HG02571 (cell line): ENCODE results near the gene HTR1D.

Experiments used
- ATAC-seq: cut with Tn5 transposase; IDR thresholded peaks from one replicate; pipeline ENCODE4 v1.9.1; 2021; ENCODE audit warnings: mild to moderate bottlenecking, moderate library complexity; ENCODE audit not compliant: unreplicated experiment

Gene HTR1D

GRCh38 chr1:23156940-23157339, 60.4 kb downstream of the HTR1D start:
- no peak for ATAC-seq

GRCh38 chr1:23152966-23153684, 64.2 kb downstream of the HTR1D start:
- no peak for ATAC-seq

DNA sequence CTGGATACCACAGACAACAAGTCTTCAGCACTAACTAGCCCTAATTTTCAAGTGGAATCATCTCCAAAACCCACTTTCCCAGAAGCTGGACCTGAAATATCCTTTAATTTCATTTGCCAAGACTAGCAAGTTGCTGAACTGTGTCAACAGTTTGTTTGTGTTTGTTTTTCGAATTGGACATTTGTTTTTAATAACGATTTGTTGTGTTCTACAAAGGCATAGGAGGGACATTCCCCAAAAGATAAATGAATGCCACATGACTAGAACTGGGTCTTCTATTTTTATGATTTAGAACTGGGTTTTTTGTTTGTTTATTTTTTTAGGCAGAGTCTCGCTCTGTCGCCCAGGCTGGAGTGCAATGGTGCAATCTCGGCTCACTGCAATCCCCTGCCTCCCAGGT, 66.6 kb downstream of the HTR1D start:
- no peak for ATAC-seq

- ATAC-seq: no peak
Observed at GRCh38 chr1:23150125-23150524, 67.2 kb downstream of the HTR1D start.

DNA sequence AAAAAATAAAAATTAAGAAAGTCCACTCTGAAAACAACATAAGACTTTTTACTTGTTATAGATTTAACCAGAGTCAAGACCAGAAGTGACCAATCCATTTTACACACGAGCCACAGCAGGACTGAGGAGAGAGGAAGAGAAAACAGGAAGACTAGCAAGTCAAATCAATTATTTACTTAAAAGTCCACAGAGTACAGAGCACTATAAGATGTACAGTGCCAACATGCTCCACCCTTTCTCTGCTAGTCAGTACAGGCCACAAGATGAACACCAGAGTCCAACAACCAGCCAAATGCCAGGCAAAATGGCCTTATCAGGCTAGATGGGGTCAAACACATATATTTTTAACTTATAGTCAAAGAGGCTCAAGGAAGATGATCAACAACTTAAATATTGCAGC, 68.2 kb downstream of the HTR1D start:
- ATAC-seq: no peak

GRCh38 chr1:23148084-23148483, 69.2 kb downstream of the HTR1D start:
- no peak for ATAC-seq
